Measurements from ENCODE around the gene GIMAP5.
A peak's percentile ranks its signal among the peaks of the same experiment; 100 is the strongest.

Gene GIMAP5

GRCh38 chr7:150733482-150734095, 3.6 kb upstream of the GIMAP5 start:
- Histone ChIP-seq H3K4me2 (no peak overlapping the region), H3K9me3 (no peaks in the 10 kb centered on the region), H3K4me1 (peaks cover 14% of the 10 kb centered on the region), H4K20me1 (no peaks in the 10 kb centered on the region), H3K9ac (no peak overlapping the region), H3K27ac (no peak overlapping the region), H3K4me3 (no peak overlapping the region), H3K36me3 (no peaks in the 10 kb centered on the region), H3K27me3 (no peaks in the 10 kb centered on the region)
- no peak for TF ChIP-seq Cebpa-rat (IDR thresholded peaks at IDR 0.05)

- Histone ChIP-seq H3K4me1 (peaks cover 14% of the 10 kb centered on the region), H3K36me3 (no peaks in the 10 kb centered on the region), H3K4me2 (no peak overlapping the region), H3K27me3 (no peaks in the 10 kb centered on the region), H4K20me1 (no peaks in the 10 kb centered on the region), H3K27ac (no peak overlapping the region), H3K4me3 (no peak overlapping the region), H3K9me3 (no peaks in the 10 kb centered on the region), H3K9ac (no peak overlapping the region)
- TF ChIP-seq Cebpa-rat (IDR thresholded peaks at IDR 0.05), result no peak
Measured at GRCh38 chr7:150734254-150734653, 3.0 kb upstream of the GIMAP5 start.

- H4K20me1 ChIP-seq, result no peaks in the 10 kb centered on the region
- no peaks in the 10 kb centered on the region for H3K9me3 ChIP-seq
- TF ChIP-seq Cebpa-rat (IDR thresholded peaks at IDR 0.05), result no peak
- H3K27me3 ChIP-seq, result no peaks in the 10 kb centered on the region
- no peak overlapping the region for H3K27ac ChIP-seq
- no peak overlapping the region for H3K9ac ChIP-seq
- peaks cover 14% of the 10 kb centered on the region for H3K4me1 ChIP-seq
- no peak overlapping the region for H3K4me2 ChIP-seq
- H3K4me3 ChIP-seq, result no peak overlapping the region
- H3K36me3 ChIP-seq, result no peaks in the 10 kb centered on the region
Measured at GRCh38 chr7:150735596-150736358, 1.4 kb upstream of the GIMAP5 start.

- H4K20me1 ChIP-seq, result no peaks in the 10 kb centered on the region
- H3K4me3 ChIP-seq, result no peak overlapping the region
- peaks cover 14% of the 10 kb centered on the region for H3K4me1 ChIP-seq
- H3K9me3 ChIP-seq, result no peaks in the 10 kb centered on the region
- TF ChIP-seq Cebpa-rat (IDR thresholded peaks at IDR 0.05), result no peak
- no peak overlapping the region; the same call in 1 of the 2 replicates for H3K27ac ChIP-seq
- H3K4me2 ChIP-seq, result peak overlapping the region; percentile 65
- no peak overlapping the region for H3K9ac ChIP-seq
- H3K36me3 ChIP-seq, result no peaks in the 10 kb centered on the region
- no peaks in the 10 kb centered on the region for H3K27me3 ChIP-seq
Measured at GRCh38 chr7:150736864-150737263, 354 bp upstream of the GIMAP5 start.

- no peak overlapping the region for H3K4me3 ChIP-seq
- H3K27me3 ChIP-seq, result no peaks in the 10 kb centered on the region
- H3K9ac ChIP-seq, result no peak overlapping the region
- TF ChIP-seq Cebpa-rat (IDR thresholded peaks at IDR 0.05), result no peak
- no peak overlapping the region for H3K27ac ChIP-seq
- peak overlapping the region; percentile 65; the same call in 1 of the 2 replicates for H3K4me2 ChIP-seq
- no peaks in the 10 kb centered on the region for H3K36me3 ChIP-seq
- no peaks in the 10 kb centered on the region for H3K9me3 ChIP-seq
- no peaks in the 10 kb centered on the region for H4K20me1 ChIP-seq
- H3K4me1 ChIP-seq, result peaks cover 14% of the 10 kb centered on the region
Measured at GRCh38 chr7:150738092-150738491, 874 bp downstream of the GIMAP5 start.

- H3K9ac ChIP-seq, result no peak overlapping the region
- H3K27ac ChIP-seq, result no peak overlapping the region
- no peaks in the 10 kb centered on the region for H4K20me1 ChIP-seq
- no peaks in the 10 kb centered on the region for H3K27me3 ChIP-seq
- H3K36me3 ChIP-seq, result no peaks in the 10 kb centered on the region
- TF ChIP-seq Cebpa-rat (IDR thresholded peaks at IDR 0.05), result no peak
- no peaks in the 10 kb centered on the region for H3K9me3 ChIP-seq
- no peak overlapping the region for H3K4me2 ChIP-seq
- no peak overlapping the region for H3K4me3 ChIP-seq
- peaks cover 14% of the 10 kb centered on the region for H3K4me1 ChIP-seq
Measured at GRCh38 chr7:150738591-150739001, 1.4 kb downstream of the GIMAP5 start.

- Histone ChIP-seq H3K27me3 (no peaks in the 10 kb centered on the region), H3K4me2 (no peak overlapping the region), H3K9me3 (no peaks in the 10 kb centered on the region), H3K4me3 (no peak overlapping the region), H4K20me1 (no peaks in the 10 kb centered on the region), H3K36me3 (no peaks in the 10 kb centered on the region), H3K4me1 (peaks cover 14% of the 10 kb centered on the region), H3K27ac (no peak overlapping the region), H3K9ac (no peak overlapping the region)
- no peak for TF ChIP-seq Cebpa-rat (IDR thresholded peaks at IDR 0.05)
Measured at GRCh38 chr7:150739033-150739432, 1.8 kb downstream of the GIMAP5 start.

- no peak overlapping the region for H3K4me3 ChIP-seq
- H3K27me3 ChIP-seq, result no peaks in the 10 kb centered on the region
- no peaks in the 10 kb centered on the region for H3K9me3 ChIP-seq
- H3K4me1 ChIP-seq, result peaks cover 14% of the 10 kb centered on the region
- H4K20me1 ChIP-seq, result no peaks in the 10 kb centered on the region
- TF ChIP-seq Cebpa-rat (IDR thresholded peaks at IDR 0.05), result no peak
- H3K27ac ChIP-seq, result no peak overlapping the region
- H3K4me2 ChIP-seq, result no peak overlapping the region
- no peak overlapping the region for H3K9ac ChIP-seq
- no peaks in the 10 kb centered on the region for H3K36me3 ChIP-seq
Measured at GRCh38 chr7:150740053-150740452, 2.8 kb downstream of the GIMAP5 start.

GRCh38 chr7:150742286-150742968, 5.2 kb downstream of the GIMAP5 start:
- Histone ChIP-seq H3K4me1 (peaks cover 6% of the 10 kb centered on the region), H3K9me3 (no peaks in the 10 kb centered on the region), H3K36me3 (no peaks in the 10 kb centered on the region), H3K9ac (no peak overlapping the region), H3K27ac (no peak overlapping the region), H3K4me2 (no peak overlapping the region), H4K20me1 (no peaks in the 10 kb centered on the region), H3K27me3 (no peaks in the 10 kb centered on the region), H3K4me3 (no peak overlapping the region)
- no peak for TF ChIP-seq Cebpa-rat (IDR thresholded peaks at IDR 0.05)

- Histone ChIP-seq H3K4me1 (no peaks in the 10 kb centered on the region), H3K27me3 (no peaks in the 10 kb centered on the region), H3K4me2 (no peak overlapping the region), H3K9ac (no peak overlapping the region), H3K9me3 (no peaks in the 10 kb centered on the region), H3K36me3 (no peaks in the 10 kb centered on the region), H3K4me3 (no peak overlapping the region), H3K27ac (no peak overlapping the region), H4K20me1 (no peaks in the 10 kb centered on the region)
- TF ChIP-seq Cebpa-rat (IDR thresholded peaks at IDR 0.05), result no peak
Measured at GRCh38 chr7:150744041-150744656, 6.9 kb downstream of the GIMAP5 start.

All from BLaER1 (cell line).